AG04450 (cell line): ENCODE results near the gene HOXD4. TPM values are rescaled to one million over a fixed set of nuclear protein-coding genes. Genes with fewer than 3 reads are reported as not detected.

Source experiments
- CTCF ChIA-PET: fragments of 300-600, 350-600 bp; formaldehyde crosslinking; extraction: SDS; loops from one replicate; lab custom pipeline; 2022; ENCODE audit warnings: antibody characterized with exemption, inconsistent platforms; lab: Charles Lee
- POLR2A ChIA-PET: fragments of 350-600 bp; formaldehyde crosslinking; extraction: SDS; loops from one replicate; lab custom pipeline; 2021; ENCODE audit warnings: antibody characterized with exemption, inconsistent platforms; lab: Yijun Ruan, JAX
- DNase-seq: peaks from one replicate; pipeline ENCODE4 v3.0.0-alpha.2; 2011; ENCODE audit warnings: low read depth, low spot score
- H3K27ac ChIP-seq: one replicate; pipeline ENCODE4 v1.5.1; 2012; ENCODE audit warnings: low read depth, low read length, control low read depth
- H3K27me3 ChIP-seq: one replicate; pipeline ENCODE4 v1.6.0; 2012; ENCODE audit warnings: low read length; ENCODE audit not compliant: control insufficient read depth, insufficient read depth
- H3K4me3 ChIP-seq: 2 replicates; pipeline ENCODE4 v1.5.1; 2011; ENCODE audit warnings: mild to moderate bottlenecking, low read depth, low read length, control low read depth
- H3K9me3 ChIP-seq: 2 replicates; pipeline ENCODE4 v1.5.1; 2012; ENCODE audit warnings: low read length; ENCODE audit not compliant: control insufficient read depth, insufficient read depth
- CTCF ChIP-seq: IDR thresholded peaks from 2 replicates; pipeline ENCODE4 v1.5.1; 2011; ENCODE audit warnings: low read depth, low read length, control low read depth, inconsistent platforms
- polyA plus RNA-seq: library from polyadenylated mRNA; depleted of rRNA; stranded (reverse); fragments of >200 nt; gene quantifications from 2 replicates; pipeline ENCODE4 v1.2.3, GENCODE V29; 2011

HOXD4 gene
- polyA plus RNA-seq, 1 experiment, result not detected

- ChIA-PET POLR2A (no interaction called here), CTCF (interaction anchor here (1.3 to 3.1 kb wide), 2 partner anchors 529 to 692 kb away, joined by 3 to 17 read pairs; no protein-coding TSS in a partner anchor)
- TF ChIP-seq CTCF, result no peak
- Histone ChIP-seq H3K27me3 (peaks cover 92% of the 10 kb centered on the region), H3K4me3 (no peak overlapping the region), H3K27ac (no peak overlapping the region), H3K9me3 (peaks cover 11% of the 10 kb centered on the region)
- no peak for DNase-seq
Measured at GRCh38 chr2:176122052-176122682, 29.2 kb upstream of the HOXD4 start.

DNA sequence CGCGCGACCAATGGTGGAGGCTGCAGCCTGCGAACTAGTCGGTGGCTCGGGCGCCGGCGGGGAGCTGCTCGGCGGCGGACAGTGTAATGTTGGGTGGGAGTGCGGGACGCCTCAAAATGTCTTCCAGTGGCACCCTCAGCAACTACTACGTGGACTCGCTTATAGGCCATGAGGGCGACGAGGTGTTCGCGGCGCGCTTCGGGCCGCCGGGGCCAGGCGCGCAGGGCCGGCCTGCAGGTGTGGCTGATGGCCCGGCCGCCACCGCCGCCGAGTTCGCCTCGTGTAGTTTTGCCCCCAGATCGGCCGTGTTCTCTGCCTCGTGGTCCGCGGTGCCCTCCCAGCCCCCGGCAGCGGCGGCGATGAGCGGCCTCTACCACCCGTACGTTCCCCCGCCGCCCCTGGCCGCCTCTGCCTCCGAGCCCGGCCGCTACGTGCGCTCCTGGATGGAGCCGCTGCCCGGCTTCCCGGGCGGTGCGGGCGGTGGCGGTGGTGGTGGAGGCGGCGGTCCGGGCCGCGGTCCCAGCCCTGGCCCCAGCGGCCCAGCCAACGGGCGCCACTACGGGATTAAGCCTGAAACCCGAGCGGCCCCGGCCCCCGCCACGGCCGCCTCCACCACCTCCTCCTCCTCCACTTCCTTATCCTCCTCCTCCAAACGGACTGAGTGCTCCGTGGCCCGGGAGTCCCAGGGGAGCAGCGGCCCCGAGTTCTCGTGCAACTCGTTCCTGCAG is 28.5 kb upstream of the HOXD4 start, which contains the start of gene HOXD9:
TSS of gene HOXD9 (plus strand) at position 37 of the 728 bp plus-strand sequence. CDS start at position 87, 50 bp downstream.
- TF ChIP-seq CTCF, result no peak
- ChIA-PET CTCF (interaction anchor here (1.3 to 6.3 kb wide), 4 partner anchors 332 to 530 kb away, joined by 3 to 184 read pairs (median 12); no protein-coding TSS in a partner anchor), POLR2A (no interaction called here)
- no peak for DNase-seq
- Histone ChIP-seq H3K9me3 (peaks cover 6% of the 10 kb centered on the region), H3K27me3 (peaks cover 91% of the 10 kb centered on the region), H3K4me3 (no peak within 1 kb of the TSS), H3K27ac (no peak within 1 kb of the TSS)

GRCh38 chr2:176123411-176124109 is 27.8 kb upstream of the HOXD4 start:
- Histone ChIP-seq H3K4me3 (no peak overlapping the region), H3K27me3 (peaks cover 91% of the 10 kb centered on the region), H3K9me3 (peaks cover 6% of the 10 kb centered on the region), H3K27ac (no peak overlapping the region)
- CTCF ChIA-PET, result interaction anchor here (1.3 to 6.3 kb wide), 3 partner anchors 332 to 529 kb away, joined by 3 to 184 read pairs (median 6); no protein-coding TSS in a partner anchor
- no peak for TF ChIP-seq CTCF
- DNase-seq, result no peak
- POLR2A ChIA-PET, result no interaction called here

- TF ChIP-seq CTCF, result no peak
- Histone ChIP-seq H3K27ac (no peak overlapping the region), H3K9me3 (peaks cover 8% of the 10 kb centered on the region), H3K4me3 (no peak overlapping the region), H3K27me3 (peaks cover 92% of the 10 kb centered on the region)
- DNase-seq, result no peak
- ChIA-PET POLR2A (no interaction called here), CTCF (interaction anchor here (1.3 to 6.3 kb wide), 3 partner anchors 331 to 528 kb away, joined by 3 to 184 read pairs (median 6); no protein-coding TSS in a partner anchor)
Measured at GRCh38 chr2:176124110-176124946, 27.0 kb upstream of the HOXD4 start.
